ENCODE data around the gene CD8A. TPM values are rescaled to one million over a fixed set of nuclear protein-coding genes. Genes with fewer than 3 reads are reported as not detected.

CD8A gene
- polyA plus RNA-seq, 1 experiment = not detected

- DNase-seq (ENCODE audit: low read depth) = no peak
- peaks cover 8% of the 10 kb centered on the region for H3K36me3 ChIP-seq (ENCODE audit: control insufficient read depth, insufficient read depth, low read length)
- ChIA-PET CTCF (interaction anchor here (0.8 kb wide), 1 partner anchor 13 kb away, joined by 3 read pairs; no protein-coding TSS in a partner anchor), POLR2A (no interaction called here)
- H3K4me3 ChIP-seq (ENCODE audit: low read depth, low read length) = no peak overlapping the region
- no peak for TF ChIP-seq CTCF (IDR thresholded peaks at IDR 0.05; ENCODE audit: insufficient read depth, low read depth, low read length)
- no peaks in the 10 kb centered on the region for H3K27me3 ChIP-seq (ENCODE audit: control insufficient read depth, insufficient read depth, low read length)
These were observed 15.9 kb downstream of the CD8A start for GRCh38 chr2:86774862-86775261.

GRCh38 chr2:86772611-86773010, 18.1 kb downstream of the CD8A start:
- TF ChIP-seq CTCF (IDR thresholded peaks at IDR 0.05; ENCODE audit: insufficient read depth, low read depth, low read length) = no peak
- Histone ChIP-seq H3K27me3 (ENCODE audit: control insufficient read depth, insufficient read depth, low read length) (no peaks in the 10 kb centered on the region), H3K36me3 (ENCODE audit: control insufficient read depth, insufficient read depth, low read length) (peaks cover 11% of the 10 kb centered on the region), H3K4me3 (ENCODE audit: low read depth, low read length) (no peak overlapping the region)
- no peak for DNase-seq (ENCODE audit: low read depth)
- CTCF ChIA-PET = interaction anchor here (1.5 kb wide), 1 partner anchor 8 kb away, joined by 6 read pairs; no protein-coding TSS in a partner anchor
- POLR2A ChIA-PET = no interaction called here

- no peak for DNase-seq (ENCODE audit: low read depth)
- peaks cover 12% of the 10 kb centered on the region for H3K36me3 ChIP-seq (ENCODE audit: control insufficient read depth, insufficient read depth, low read length)
- H3K27me3 ChIP-seq (ENCODE audit: control insufficient read depth, insufficient read depth, low read length) = no peaks in the 10 kb centered on the region
- POLR2A ChIA-PET = no interaction called here
- no peak for TF ChIP-seq CTCF (IDR thresholded peaks at IDR 0.05; ENCODE audit: insufficient read depth, low read depth, low read length)
- CTCF ChIA-PET = no interaction called here
- H3K4me3 ChIP-seq (ENCODE audit: low read depth, low read length) = no peak overlapping the region
These were observed 19.9 kb downstream of the CD8A start for GRCh38 chr2:86770816-86771301.

DNA sequence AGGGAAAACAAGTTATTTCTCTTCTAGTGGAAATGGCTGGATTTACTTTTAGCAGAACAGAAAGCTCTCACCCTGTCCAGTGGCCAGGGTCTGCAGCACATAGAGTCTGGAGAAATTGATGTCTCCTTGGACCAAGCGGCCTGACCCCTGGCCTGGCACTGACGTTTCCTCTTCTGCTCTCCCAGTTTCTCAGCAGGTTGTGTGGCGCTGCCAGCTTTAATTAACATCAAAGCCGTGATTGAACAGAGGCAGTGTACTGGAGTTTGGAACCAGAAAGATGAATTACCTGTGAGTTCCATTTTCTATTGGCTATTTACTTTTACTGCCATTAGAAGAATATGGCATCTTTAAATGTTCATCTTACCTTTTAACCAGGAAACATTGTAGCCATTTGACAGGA, 20.9 kb downstream of the CD8A start:
- POLR2A ChIA-PET = no interaction called here
- Histone ChIP-seq H3K27me3 (ENCODE audit: control insufficient read depth, insufficient read depth, low read length) (no peaks in the 10 kb centered on the region), H3K4me3 (ENCODE audit: low read depth, low read length) (no peak overlapping the region), H3K36me3 (ENCODE audit: control insufficient read depth, insufficient read depth, low read length) (peaks cover 11% of the 10 kb centered on the region)
- CTCF ChIA-PET = no interaction called here
- no peak for DNase-seq (ENCODE audit: low read depth)
- no peak for TF ChIP-seq CTCF (IDR thresholded peaks at IDR 0.05; ENCODE audit: insufficient read depth, low read depth, low read length)

GRCh38 chr2:86768189-86768949, 22.3 kb downstream of the CD8A start:
- ChIA-PET CTCF (no interaction called here), POLR2A (no interaction called here)
- no peak for TF ChIP-seq CTCF (IDR thresholded peaks at IDR 0.05; ENCODE audit: insufficient read depth, low read depth, low read length)
- no peaks in the 10 kb centered on the region for H3K27me3 ChIP-seq (ENCODE audit: control insufficient read depth, insufficient read depth, low read length)
- no peak for DNase-seq (ENCODE audit: low read depth)
- peaks cover 10% of the 10 kb centered on the region for H3K36me3 ChIP-seq (ENCODE audit: control insufficient read depth, insufficient read depth, low read length)
- H3K4me3 ChIP-seq (ENCODE audit: low read depth, low read length) = no peak overlapping the region

All from BJ (cell line).